ENCODE results near the gene BCAR1.
"Not testable (repeated sequence)": the region's sequence is repeated elsewhere in the genome, so short reads cannot be mapped to it uniquely, and the experiment has no call there.

Gene BCAR1

DNA sequence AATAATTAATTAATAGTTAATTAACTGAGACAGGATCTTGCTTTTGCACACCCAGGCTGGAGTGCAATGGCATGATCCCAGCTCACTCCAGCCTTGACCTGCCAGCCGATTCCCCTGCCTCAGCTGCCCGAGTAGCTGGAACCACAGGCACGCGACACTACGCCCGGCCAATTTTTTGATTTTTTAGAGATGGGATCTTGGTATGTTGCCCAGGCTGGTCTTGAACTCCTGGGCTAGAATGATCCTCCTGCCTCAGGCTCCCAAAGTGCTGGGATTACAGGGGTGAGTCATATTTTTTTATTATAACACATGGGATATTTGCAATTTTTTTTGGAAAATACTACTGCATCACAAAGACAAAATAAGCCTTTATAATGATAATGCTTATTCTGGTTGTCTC lies 30.4 kb upstream of the BCAR1 start:
- H3K4me3 Mint-ChIP-seq = no peak overlapping the region
- no peak overlapping the region for H3K27ac Mint-ChIP-seq
- no peaks in the 10 kb centered on the region for H3K4me1 Mint-ChIP-seq (ENCODE audit: low read depth)
- peaks cover 15% of the 10 kb centered on the region for H3K36me3 Mint-ChIP-seq (ENCODE audit: low read depth)
- H3K27me3 Mint-ChIP-seq = peaks cover 60% of the 10 kb centered on the region
- H3K9me3 Mint-ChIP-seq = no peaks in the 10 kb centered on the region

DNA sequence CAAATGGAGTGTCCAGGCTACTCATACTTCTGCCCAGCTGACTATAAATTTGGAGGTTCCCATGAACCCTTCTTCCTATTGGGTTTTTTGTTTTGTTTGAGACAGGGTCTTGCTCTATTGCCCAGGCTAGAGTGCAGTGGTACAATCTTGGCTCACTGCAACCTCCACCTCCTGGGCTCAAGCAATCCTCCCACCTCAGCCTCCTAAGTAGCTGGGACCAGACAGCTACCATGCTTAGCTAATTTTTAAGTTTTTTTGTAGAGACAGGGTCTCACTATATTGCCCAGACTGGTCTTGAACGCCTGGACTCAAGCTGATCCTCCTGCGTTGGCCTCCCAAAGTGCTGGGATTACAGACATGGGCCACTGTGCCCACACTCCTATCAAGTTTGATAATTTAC lies 29.6 kb upstream of the BCAR1 start:
- H3K4me1 Mint-ChIP-seq (ENCODE audit: low read depth); H3K4me3 Mint-ChIP-seq; H3K27ac Mint-ChIP-seq; H3K9me3 Mint-ChIP-seq: not testable (repeated sequence)
- Mint-ChIP-seq H3K27me3 (peaks cover 53% of the 10 kb centered on the region), H3K36me3 (ENCODE audit: low read depth) (peaks cover 11% of the 10 kb centered on the region)

DNA sequence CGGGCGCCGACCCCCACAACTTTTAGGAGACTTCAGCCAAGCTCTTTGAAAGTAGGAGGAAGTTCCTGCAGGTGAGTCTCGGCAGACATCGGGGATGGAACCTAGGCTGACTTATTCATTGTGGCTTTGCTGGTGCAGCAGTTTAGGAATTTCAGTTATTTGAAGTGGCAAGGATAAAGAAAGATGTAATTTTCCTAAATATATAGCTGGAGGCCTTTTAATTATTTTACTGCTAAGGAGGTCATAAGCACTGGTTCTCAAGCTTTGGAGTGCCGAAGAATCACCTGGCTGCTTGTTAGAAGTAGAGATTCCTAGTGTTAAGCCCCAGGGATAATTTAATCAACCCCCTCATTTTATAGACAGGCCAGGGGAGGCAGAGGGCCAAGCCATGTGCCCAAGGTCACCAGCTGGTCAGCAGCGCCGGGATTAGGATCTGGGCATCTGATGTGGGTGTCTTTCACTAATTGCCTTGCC lies 28.9 kb upstream of the BCAR1 start:
- Mint-ChIP-seq H3K27ac (no peak overlapping the region), H3K4me1 (ENCODE audit: low read depth) (no peaks in the 10 kb centered on the region), H3K4me3 (no peak overlapping the region), H3K27me3 (peaks cover 48% of the 10 kb centered on the region), H3K36me3 (ENCODE audit: low read depth) (peaks cover 6% of the 10 kb centered on the region), H3K9me3 (no peaks in the 10 kb centered on the region)

DNA sequence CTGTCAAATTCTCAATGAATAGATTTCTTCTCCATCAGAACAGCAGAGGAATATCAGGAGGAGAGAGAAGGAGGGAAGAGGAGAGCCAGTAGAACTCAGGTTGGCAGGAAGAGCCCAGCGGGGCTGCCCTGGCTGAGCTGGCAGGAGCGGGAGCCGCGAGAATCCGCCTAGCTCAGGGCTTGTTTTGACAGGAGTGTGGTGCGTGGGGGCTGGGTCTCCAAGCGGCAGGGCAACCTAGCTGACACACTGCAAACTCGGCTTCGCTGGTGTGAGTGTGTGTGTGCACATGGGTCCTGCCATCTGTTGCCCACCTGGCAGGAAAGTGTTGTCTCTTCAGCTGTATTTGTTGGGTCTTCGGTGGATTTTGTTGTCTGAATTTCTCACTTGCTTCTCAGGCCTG lies 27.9 kb upstream of the BCAR1 start:
- H3K4me1 Mint-ChIP-seq (ENCODE audit: low read depth) = no peaks in the 10 kb centered on the region
- no peak overlapping the region for H3K4me3 Mint-ChIP-seq
- H3K27ac Mint-ChIP-seq = no peak overlapping the region
- H3K9me3 Mint-ChIP-seq = no peaks in the 10 kb centered on the region
- no peaks in the 10 kb centered on the region for H3K36me3 Mint-ChIP-seq (ENCODE audit: low read depth)
- H3K27me3 Mint-ChIP-seq = peaks cover 50% of the 10 kb centered on the region

DNA sequence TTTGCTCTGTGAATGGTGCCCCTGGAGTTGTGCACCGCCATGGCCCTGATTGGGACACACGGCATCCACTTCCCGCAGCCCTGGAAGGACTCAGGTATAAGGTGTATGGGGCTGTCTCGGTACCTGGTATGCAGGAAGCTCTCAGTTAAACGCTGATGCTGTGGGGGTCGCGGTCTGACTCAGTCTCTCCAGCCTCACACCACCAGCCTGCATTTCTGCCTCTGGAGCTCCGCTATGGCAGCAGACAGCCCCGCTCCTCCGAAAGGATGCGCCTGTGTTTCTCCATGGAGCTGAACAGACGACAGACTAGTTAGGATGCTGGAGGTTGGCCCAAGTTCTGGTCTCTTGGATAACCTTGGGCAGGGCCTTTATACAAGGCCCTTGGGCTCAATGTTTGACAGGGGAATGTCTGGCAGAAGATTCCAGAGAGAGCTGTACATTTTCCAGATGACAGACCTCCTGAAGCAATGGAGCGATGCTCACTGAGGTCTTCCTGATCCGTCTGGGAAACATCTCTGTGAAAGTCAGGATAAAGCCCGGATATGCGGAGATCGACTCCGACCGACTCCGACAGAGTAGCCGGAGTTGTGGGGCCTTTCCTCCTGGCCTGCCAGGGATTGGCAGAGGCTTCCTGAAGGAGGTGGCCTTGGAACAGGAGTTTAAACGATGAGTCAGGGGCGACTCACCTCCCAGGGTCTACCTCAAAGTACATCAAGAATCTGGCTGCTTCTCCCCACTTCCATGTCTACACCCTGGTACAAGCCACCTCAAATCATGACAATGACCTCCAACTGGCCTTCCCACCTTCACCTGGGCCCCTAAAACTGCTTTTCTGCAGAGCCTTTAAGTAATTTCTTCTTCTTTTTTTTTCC lies 21.9 kb upstream of the BCAR1 start:
- Mint-ChIP-seq H3K4me3 (no peak overlapping the region), H3K9me3 (no peaks in the 10 kb centered on the region), H3K27me3 (peaks cover 45% of the 10 kb centered on the region), H3K36me3 (ENCODE audit: low read depth) (no peaks in the 10 kb centered on the region), H3K27ac (no peak overlapping the region), H3K4me1 (ENCODE audit: low read depth) (no peaks in the 10 kb centered on the region)

DNA sequence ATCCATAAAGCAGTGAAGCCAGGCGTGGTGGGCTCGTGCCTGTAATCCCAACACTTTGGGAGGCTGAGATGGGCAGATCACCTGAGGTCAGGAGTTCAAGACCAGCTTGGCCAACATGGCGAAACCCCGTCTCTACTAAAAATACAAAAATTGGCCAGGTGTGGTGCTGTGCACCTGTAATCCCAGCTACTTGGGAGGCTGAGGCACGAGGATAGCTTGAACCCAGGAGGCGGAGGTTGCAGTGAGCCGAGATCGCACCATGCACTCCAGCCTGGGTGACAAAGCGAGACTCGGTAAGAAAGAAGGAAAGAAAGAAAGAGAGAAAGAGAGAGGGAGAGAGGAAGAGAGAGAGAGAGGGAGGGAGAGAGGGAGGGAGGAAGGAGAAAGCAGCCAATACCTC lies 21.2 kb upstream of the BCAR1 start:
- H3K4me1 Mint-ChIP-seq (ENCODE audit: low read depth); H3K9me3 Mint-ChIP-seq; H3K27ac Mint-ChIP-seq; H3K36me3 Mint-ChIP-seq (ENCODE audit: low read depth); H3K4me3 Mint-ChIP-seq: not testable (repeated sequence)
- peaks cover 43% of the 10 kb centered on the region for H3K27me3 Mint-ChIP-seq

DNA sequence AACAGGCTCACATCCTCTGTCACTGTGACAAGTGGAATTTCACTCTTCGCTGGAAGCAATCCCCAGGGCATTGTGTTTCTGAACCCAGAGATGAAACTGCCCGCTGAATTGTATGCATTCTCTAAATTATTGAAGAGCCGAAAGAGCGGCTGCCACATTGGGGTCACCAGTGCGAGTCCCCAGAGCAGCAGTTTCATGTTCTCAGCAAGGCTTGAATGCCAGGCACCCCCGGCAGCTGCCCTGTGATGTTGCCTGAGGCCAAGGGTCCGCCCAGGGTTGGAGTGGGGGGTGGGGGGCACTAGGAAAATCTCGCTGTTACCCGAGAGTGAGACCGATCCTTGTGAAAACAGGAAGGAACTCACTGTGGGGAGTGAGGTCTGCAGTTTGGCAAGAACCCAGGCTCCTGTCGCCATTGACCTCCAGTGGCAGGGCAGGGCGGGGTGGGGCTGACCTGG lies 20.7 kb upstream of the BCAR1 start:
- H3K27ac Mint-ChIP-seq = no peak overlapping the region
- no peaks in the 10 kb centered on the region for H3K9me3 Mint-ChIP-seq
- no peaks in the 10 kb centered on the region for H3K36me3 Mint-ChIP-seq (ENCODE audit: low read depth)
- no peak overlapping the region for H3K4me3 Mint-ChIP-seq
- no peaks in the 10 kb centered on the region for H3K4me1 Mint-ChIP-seq (ENCODE audit: low read depth)
- H3K27me3 Mint-ChIP-seq = peaks cover 38% of the 10 kb centered on the region

DNA sequence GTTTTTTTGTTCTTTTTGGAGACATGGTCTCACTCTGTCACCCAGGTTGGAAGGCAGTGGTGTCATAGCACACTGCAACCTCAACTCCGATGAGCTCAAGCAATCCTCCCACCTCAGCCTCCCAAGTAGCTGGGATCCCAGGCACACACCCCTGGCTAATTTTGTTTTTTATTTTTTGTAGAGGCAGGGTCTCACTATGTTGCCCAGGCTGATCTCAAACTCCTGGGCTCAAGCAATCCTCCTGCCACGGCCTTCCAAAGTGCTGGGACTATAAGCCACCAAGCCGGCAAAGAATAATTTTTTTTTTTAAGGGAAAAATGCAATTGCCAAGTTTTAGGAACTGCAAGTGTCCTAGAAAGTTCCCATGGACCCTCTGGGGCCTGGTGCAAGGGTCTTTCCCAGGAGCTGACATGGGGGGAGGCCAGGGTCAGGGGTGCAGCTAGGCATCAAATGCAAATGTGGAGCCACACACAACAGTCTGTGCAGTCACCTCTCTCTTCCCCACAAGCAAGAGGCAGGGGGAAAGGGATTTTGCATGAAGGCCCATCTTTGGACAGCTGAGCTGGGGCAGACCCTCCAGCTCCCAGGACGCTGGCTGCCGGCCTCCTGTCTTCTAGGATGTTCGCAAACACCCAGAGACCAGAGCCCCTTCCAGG lies 20.1 kb upstream of the BCAR1 start:
- no peaks in the 10 kb centered on the region for H3K4me1 Mint-ChIP-seq (ENCODE audit: low read depth)
- H3K9me3 Mint-ChIP-seq = no peaks in the 10 kb centered on the region
- peaks cover 39% of the 10 kb centered on the region for H3K27me3 Mint-ChIP-seq
- no peaks in the 10 kb centered on the region for H3K36me3 Mint-ChIP-seq (ENCODE audit: low read depth)
- H3K4me3 Mint-ChIP-seq = no peak overlapping the region
- H3K27ac Mint-ChIP-seq = no peak overlapping the region

DNA sequence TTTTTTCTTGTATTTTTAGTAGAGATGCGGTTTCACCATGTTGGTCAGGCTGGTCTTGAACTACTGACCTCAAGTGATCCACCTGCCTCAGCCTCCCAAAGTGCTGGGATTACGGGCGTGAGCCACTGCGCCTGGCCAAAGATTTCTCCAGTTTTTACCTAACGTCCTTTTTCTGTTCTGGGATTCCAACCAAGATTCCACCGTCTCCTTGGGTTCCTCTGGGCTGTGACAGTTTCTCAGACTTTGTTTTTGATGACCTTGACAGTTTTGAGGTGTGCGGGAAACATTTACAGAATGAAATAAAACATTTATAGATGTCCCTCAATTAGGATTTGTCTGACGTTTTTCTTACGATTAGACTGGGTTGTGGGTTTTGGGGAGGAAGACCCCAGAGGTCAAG lies 17.9 kb upstream of the BCAR1 start:
- not testable (repeated sequence) for H3K4me3 Mint-ChIP-seq; H3K9me3 Mint-ChIP-seq; H3K4me1 Mint-ChIP-seq (ENCODE audit: low read depth); H3K27ac Mint-ChIP-seq; H3K36me3 Mint-ChIP-seq (ENCODE audit: low read depth)
- peaks cover 43% of the 10 kb centered on the region for H3K27me3 Mint-ChIP-seq

DNA sequence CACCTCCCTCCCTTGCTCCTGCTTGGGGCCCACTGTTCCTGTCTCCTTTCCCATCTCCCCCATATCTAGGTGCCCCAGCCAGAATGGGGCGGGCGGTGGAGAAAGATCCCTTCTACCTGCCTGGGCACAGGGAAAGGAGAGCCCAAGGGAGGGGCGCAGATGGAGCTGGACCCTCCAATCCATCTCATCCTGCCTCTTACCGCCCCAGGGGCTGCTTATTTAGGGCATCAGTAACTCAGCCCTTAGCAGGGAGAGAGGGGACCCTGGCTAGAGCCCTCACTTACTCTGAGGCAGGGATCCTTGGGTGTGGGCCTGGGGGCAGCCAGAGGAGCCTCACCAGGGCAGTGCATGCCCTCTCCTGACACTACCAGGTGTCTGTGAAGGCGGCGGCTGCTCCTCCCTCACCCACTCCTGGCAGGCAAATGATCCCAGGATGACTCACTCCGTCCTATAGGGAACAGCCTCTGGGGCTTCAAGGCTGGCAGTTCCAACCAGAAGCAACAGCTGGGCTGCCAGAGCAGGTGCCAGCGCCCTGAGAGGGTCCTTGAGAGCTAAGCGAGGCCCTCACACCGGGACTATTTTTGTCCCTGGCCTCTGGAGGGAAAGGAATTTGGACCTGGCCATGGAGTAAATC lies 16.3 kb upstream of the BCAR1 start:
- no peak overlapping the region for H3K27ac Mint-ChIP-seq
- H3K36me3 Mint-ChIP-seq (ENCODE audit: low read depth) = no peaks in the 10 kb centered on the region
- H3K4me1 Mint-ChIP-seq (ENCODE audit: low read depth) = peaks cover 9% of the 10 kb centered on the region
- no peaks in the 10 kb centered on the region for H3K9me3 Mint-ChIP-seq
- H3K4me3 Mint-ChIP-seq = no peak overlapping the region
- peaks cover 41% of the 10 kb centered on the region for H3K27me3 Mint-ChIP-seq

DNA sequence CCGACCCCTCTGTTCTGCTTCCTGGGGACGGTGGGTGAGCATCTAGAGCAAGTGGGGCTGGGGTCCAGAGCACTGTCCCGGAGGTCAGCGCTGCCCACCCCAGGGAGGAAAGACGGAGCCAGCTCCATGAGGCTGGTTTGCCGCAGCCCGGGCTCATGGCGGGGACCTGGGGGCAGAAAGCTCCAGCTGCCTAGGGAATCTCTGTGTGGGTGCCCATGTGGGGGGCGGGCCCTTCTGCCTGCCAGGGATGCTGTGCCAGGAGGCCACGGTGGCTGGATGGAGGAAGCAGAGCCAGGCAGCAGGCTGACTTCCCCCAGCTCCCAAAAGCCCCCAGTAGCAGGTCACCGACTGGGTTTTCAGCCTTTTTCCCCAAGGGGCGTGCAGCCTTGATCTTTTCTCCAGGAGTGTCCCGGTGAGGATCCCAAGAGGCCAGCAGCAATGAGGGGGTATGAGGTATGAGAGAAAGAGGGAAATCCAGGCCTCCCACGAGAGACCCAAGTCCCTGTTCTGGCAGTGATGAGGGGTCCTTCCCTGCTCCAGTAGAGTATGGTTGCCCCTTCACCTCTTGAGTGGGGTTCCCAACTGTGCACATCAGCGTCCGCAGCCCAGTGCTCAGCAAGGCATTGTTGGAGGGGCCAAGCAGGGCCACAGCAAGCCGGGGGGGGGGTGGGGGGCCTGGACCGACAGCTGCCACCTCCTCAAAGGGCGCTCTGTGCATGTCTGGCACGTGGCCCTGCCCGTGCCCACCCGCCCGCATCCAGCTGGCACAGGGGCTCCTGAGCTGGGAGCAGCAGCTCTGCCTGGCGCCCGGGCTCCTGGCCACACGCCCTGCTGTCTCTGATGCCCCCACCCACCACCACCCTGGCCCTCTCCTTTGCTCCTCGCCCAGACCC lies 15.6 kb upstream of the BCAR1 start:
- Mint-ChIP-seq H3K4me1 (ENCODE audit: low read depth) (peaks cover 9% of the 10 kb centered on the region), H3K36me3 (ENCODE audit: low read depth) (no peaks in the 10 kb centered on the region), H3K4me3 (peak overlapping the region; percentile 12), H3K9me3 (no peaks in the 10 kb centered on the region), H3K27ac (no peak overlapping the region), H3K27me3 (peaks cover 45% of the 10 kb centered on the region)

DNA sequence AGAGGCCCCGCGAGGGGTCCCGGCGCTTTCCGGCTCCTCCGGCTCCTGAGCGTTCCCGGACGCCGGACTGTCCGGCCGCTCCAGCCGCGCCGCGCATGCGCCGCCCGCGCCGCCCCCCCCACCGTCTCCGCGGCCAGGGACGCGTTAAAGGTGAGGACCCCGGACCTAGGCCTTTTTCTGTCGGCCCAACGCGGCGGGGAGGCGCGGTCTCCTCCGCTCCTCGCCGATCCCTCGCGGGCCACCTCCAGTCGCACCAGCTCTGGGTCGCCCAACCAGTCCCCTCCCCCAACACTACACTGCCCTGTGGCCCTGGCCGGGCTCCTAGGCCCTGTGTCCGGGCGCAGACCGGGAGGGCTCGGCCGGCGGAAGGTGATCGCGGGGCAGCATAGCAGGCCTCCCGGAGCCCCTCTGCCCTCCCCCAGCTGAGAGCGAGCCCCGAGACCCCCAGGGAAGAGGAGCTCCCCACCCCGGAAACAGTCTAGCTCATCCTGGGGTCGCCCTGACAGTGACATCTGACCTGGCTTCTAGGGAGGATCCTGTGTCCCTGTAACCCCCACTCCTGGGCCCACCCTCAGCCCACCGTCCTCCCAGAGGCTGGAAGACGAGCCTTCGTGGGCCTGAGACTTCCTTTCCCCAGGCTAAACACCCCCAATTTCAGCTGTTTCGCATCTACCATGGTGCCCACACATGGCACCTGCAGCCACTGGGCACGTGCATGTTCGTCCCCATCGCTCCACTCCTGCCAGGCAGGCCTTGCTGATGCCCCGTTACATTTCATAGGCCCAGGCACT lies 14.7 kb upstream of the BCAR1 start:
- no peak overlapping the region for H3K27ac Mint-ChIP-seq

DNA sequence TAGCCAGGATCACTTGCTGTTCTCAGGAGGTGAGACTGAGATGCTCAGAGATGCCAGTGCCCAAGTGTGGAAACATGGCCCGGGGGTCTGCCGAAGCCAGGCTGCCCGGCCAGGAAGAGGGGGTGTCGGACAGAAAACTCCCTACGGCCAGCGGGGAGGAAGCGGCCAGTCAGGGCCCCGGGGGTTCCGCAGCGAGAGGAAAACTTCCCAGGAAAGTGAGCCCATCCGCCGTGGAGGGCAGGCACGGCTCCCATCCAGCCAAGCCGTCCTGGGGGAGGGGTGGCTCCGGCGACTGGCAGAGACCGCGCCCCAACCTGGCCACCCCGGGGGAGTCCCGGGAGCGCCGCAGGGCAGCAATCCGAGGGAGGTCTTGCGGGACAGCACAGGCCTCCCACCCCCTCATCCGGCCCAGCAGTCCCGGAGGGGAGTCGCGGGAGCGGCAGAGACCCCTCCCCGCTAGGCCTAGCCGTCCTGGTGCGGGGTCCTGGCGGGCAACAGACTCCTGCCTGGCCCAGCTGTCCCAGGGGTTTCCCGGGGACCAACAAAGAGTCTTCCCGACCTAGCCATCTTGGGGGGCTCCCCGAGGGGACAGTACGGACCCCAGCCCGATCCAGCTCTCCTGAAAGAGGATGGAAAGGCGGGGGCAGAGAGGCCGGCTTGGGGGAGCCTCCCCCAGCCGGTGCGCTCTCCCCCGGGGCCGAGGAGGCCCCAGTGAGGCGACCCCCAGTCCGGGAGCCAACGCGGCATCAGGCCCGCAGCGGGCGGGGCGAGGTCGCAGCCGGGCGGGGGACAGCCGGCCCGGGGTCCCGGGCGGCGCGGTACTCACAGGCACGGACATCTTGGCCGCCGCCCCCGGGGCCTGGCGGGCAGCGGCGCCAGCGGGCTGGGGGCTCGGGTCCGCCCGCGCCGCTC lies 13.8 kb upstream of the BCAR1 start:
- Mint-ChIP-seq H3K36me3 (ENCODE audit: low read depth) (no peaks in the 10 kb centered on the region), H3K27me3 (peaks cover 51% of the 10 kb centered on the region), H3K4me3 (peak overlapping the region; percentile 63), H3K27ac (no peak overlapping the region), H3K4me1 (ENCODE audit: low read depth) (peaks cover 9% of the 10 kb centered on the region), H3K9me3 (no peaks in the 10 kb centered on the region)

More for the DNA sequence above, 14.7 kb upstream of the BCAR1 start:
- no peaks in the 10 kb centered on the region for H3K36me3 Mint-ChIP-seq (ENCODE audit: low read depth)
- peak overlapping the region; percentile 12 for H3K4me3 Mint-ChIP-seq
- peaks cover 45% of the 10 kb centered on the region for H3K27me3 Mint-ChIP-seq
- no peaks in the 10 kb centered on the region for H3K9me3 Mint-ChIP-seq
- H3K4me1 Mint-ChIP-seq (ENCODE audit: low read depth) = peaks cover 9% of the 10 kb centered on the region
